ENCODE measurements around the gene CUL9.

CUL9 gene

DNA sequence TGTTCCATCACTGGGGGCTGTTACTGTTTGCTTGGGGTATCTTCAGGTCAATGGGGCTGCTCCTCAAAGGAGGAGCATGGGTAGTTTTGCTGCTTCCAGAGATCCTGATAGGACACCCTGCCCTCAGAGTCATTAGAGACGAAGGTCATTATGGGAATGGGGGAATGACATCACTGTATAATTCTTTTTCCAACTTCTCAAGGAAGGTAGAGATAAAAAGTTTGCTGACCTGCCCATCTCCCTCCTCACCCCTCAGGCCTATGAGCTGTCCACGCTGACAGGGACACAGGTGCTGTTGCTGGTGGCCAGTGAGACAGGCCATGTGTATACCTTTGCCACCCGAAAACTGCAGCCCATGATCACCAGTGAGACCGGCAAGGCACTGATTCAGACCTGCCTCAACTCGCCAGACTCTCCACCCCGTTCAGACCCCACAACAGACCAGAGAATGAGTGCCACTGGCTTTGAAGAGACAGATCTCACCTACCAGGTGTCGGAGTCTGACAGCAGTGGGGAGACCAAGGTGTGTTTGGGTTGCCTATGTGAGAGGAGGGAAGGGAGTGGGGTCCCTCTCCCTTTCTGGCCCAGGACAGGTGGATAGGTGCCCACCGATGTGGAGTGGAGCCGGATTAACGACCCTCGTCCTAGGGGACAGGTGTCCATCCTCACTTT, 8.3 kb upstream of the CUL9 start:
- DNase-seq (ENCODE audit: low read depth): no peak

DNA sequence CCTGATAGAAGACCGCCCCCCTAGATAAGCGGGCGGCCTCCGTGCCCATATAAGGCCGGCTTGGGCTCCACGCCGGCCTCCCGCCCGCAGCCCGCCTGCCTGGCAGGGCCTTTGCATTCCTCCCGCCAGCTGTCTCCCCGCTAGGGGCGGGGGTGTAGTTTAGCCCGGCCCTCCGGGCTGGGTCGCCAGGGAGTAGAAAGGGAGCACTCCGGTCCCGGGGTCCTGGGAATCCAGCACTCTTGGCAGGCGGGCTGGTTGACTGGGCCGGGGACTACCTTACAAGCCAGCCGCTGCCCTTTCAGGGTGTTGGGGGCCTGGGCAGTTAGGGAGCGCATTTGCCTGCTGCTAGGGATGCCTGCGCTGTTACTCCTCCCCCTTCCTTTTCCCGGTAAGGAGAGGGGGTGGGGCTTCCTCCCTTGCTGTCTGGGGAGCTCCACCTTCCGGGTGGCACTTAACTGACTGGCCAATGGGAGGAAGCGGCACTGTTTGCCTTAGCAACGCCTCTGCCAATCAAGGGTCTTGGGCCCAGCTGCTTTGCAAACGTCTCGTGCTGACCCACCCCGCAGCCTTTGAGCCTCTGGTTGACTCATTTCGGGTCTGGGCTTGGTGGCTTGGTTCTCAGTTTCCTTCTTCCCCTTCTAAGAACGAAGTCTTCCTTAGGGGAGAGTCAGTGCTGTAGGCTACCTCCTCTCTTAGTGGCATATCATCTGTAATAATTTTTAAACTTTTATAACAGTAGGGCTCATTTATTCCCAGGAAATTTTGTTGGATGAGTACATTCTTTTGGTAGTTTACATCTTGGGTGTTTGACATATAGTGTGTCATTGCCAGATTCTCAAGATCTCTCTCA, 7.5 kb upstream of the CUL9 start:
- DNase-seq (ENCODE audit: low read depth): peak; percentile 95

DNA sequence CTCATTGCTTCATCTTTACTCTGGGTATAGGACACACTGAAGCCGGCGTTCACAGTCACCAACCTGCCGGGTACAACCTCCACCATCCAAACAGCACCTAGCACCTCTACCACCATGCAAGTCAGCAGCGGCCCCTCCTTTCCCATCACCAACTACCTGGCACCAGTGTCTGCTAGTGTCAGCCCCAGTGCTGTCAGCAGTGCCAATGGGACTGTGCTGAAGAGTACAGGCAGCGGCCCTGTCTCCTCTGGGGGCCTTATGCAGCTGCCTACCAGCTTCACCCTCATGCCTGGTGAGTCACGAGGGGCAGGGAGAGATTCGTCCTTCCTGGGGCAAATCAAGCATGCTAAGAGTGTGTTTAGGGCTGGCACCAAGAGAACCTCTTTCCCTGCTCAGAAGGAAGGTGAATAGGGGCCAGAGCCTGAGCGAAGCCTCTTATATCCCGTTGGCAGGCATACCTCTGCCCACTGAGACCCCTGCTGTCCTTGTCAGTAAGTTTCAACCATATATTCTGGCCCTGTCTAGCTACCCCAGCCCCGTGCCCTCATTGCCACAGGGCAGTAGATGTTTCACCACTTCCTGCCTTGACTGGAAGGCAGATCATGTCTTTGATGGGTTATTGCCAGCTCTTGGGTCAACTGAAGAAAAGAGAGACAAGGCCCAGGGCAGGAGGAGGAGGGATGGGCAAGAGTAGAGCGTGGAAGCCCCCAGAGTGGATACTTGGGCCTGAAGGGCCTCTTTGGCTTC, 6.1 kb upstream of the CUL9 start:
- no peak for DNase-seq (ENCODE audit: low read depth)

DNA sequence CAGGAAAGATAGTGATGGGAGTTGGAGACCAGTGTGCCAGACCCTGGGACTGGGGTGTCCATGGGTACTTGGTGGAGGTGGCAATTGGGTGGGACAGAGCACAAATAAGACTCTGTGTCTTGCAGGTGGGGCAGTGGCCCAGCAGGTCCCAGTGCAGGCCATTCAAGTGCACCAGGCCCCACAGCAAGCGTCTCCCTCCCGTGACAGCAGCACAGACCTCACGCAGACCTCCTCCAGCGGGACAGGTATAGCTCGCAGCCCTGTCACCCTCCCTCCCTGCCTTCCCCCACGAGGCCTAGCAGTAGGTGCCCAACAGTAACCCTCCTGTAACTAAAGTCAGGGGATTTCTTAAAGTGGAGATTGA, 5.6 kb upstream of the CUL9 start:
- no peak for DNase-seq (ENCODE audit: low read depth)

DNA sequence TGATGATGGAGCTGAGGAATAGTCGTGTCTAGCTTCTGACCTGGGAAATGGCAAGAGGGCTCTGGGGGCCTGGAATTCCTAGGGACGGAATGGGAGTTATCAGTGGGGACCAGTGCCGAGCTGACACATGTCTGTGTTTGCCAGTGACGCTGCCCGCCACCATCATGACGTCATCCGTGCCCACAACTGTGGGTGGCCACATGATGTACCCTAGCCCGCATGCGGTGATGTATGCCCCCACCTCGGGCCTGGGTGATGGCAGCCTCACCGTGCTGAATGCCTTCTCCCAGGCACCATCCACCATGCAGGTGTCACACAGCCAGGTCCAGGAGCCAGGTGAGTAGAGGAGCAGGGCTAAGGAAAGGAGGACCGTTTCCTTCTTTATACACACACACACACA, 3.8 kb upstream of the CUL9 start:
- no peak for DNase-seq (ENCODE audit: low read depth)

DNA sequence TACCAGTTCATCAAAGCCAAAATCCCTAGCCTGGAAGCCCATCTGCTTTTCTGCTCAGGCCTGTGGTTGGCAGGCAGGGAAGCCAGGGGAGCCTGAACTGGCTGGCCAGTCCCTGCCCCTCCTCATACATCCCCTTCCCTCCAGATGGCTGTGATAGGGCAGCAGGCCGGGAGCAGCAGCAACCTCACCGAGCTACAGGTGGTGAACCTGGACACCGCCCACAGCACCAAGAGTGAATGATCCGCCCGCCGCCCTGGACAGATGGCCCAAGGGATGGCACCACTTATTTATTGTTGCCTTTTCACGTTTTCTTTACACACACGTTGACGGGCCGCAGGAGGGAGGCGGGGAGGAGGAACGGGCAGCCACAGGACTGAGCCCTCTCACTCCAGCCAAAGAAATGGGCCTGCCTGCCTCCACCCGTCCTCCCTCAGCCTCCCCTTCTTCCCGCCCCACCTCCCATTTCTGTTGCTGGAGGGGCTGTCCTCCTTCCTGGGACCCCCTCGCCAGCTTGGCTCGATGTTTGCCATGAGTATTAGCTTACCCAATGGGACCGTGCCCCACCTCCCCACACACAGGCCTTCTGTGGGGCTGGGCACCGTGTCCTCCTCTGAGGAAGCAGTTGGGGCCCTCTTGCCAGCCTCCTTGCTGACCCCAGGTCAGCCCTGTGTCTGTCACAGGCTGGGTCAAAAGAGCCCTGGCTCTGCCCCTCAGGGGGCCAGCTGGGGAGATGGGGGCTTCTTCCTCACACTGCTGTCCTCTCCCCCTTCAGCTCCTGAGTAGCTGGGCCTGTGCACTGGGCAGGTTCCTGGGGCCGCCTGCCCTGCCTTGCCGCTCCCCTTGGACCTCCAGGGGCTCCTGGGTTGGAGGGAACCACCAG, 2.8 kb upstream of the CUL9 start:
- DNase-seq (ENCODE audit: low read depth): no peak

DNA sequence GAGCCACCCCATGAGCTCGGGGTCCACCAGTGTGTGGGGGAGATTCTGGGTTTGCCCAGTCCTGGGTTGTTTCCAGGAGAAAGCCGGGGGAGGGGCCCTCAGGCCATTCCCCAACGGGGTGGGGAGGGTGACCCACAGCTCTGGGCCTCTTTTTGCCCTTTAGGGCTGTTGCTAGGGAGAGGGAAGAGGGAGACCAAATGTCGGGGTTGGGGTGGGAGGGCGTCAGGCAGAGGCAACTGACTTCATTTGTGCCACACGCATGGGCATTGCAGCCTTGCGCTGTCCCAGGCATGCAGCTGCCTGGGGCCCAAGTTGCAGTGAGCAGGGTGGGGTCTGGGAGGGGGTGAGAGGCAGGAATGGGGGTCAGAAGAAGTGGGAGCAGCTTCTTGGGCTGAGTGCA, 1.9 kb upstream of the CUL9 start:
- DNase-seq (ENCODE audit: low read depth): no peak

DNA sequence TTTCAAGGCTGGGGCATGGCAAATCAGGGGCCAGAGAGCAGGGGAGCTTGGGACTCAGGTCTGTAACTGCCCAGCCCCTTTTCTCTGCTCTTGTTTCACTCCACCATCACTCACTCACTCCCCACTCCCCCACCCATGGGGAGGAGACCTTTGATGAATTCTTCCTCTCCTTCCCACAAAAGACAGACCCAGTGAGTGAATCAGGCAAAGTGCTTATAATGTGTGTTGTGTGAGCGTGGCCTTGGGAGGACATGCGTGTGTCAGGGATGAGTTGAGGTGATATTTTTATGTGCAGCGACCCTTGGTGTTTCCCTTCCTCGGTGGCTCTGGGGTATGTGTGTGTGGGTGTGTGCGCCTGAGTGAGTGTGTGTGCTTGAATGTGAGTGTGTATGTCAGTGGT, 1.0 kb upstream of the CUL9 start:
- DNase-seq (ENCODE audit: low read depth): no peak

DNA sequence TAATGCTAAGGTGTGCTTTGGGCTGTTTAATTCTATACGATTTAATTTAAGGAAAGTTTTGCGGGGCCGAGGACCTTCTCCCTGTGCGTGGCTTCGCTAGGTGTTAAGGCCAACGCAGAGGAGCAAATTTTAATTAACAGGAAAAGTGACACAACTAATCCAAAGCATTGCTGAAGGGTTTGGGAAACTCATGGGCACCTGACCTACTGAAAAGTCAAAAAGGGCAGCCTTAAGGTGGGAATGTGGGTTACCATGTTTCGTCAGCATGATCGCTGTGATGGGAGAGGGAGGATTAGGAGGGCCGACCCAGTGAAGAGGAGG, 415 bp upstream of the CUL9 start:
- DNase-seq (ENCODE audit: low read depth): no peak

DNA sequence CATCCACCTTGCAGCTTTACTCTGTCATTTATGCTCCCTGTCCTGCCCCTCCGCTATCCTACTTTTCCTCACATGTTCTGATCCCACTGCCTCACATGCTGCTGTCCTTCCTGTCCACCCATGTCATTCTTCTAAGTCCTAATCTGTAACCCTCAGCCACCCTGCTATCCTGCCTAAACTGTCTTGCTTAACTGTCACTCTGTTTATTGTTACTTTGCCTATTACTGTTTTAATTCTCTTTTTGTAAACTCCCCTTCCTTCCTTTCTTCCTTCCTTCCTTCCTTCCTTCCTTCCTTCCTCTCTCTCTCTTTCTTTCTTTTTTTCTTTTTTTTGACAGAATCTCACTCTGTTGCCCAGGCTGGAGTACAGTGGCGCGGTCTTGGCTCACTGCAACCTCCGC, 1.4 kb downstream of the CUL9 start:
- no peak for DNase-seq (ENCODE audit: low read depth)

DNA sequence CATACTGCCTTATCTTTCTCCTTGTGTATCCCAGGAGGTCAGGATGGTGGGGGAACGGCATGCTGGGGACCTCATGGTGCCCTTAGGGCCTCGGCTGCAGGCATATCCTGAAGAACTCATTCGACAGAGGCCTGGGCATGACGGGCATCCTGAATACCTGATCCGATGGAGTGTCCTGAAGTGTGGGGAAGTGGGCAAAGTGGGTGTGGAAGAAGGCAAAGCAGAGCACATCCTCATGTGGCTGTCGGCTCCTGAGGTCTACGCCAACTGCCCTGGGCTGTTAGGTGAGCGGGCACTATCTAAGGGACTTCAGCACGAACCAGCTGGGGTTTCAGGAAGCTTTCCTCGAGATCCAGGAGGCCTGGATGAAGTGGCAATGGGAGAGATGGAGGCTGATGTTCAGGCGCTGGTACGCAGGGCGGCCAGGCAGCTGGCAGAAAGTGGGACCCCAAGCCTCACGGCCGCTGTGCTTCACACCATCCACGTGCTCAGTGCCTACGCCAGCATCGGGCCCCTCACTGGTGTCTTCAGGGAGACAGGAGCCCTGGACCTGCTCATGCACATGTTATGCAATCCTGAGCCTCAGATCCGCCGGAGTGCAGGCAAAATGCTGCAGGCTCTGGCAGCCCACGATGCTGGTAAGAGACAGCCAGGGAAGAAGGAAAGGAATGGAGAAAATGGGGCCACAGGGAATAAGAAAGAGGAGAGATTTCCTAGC, 2.4 kb downstream of the CUL9 start:
- no peak for DNase-seq (ENCODE audit: low read depth)

DNA sequence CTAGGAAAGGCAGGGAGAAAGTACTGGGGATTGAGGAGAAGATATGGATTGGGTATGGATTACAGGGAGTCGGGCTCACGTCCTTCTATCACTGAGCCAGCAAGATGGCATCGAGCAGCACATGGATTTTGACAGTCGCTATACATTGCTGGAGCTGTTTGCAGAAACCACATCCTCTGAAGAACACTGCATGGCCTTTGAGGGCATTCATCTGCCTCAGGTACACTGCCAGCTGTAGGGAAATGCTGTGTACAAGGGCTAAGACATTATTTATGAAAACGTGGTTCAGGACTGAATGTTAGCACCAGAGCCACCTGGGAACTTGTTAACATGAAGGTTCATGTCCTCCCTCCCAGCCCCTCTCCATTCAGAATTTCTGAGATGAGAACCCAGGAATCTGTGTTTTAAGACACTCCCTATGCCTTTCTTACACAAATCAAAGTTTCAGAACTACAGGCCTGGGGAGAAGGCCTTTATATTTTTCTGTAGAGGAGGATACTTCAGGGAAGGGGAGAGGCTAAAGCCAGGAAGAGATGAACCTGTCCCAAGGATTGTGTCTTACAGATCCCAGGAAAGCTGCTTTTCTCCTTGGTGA, 3.5 kb downstream of the CUL9 start:
- no peak for DNase-seq (ENCODE audit: low read depth)

DNA sequence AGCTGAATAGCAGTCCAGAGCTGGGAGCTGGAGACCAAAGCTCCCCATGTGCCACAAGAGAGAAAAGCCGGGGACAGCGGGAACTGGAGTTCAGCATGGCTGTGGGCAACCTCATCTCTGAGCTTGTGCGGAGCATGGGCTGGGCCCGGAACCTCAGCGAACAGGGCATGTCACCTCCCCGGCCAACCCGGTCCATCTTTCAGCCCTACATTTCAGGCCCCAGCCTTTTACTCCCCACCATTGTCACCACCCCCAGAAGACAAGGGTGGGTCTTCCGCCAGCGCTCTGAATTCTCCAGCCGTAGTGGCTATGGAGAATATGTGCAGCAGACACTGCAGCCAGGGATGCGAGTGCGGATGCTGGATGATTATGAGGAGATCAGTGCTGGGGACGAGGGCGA, 4.0 kb downstream of the CUL9 start:
- DNase-seq (ENCODE audit: low read depth): no peak

DNA sequence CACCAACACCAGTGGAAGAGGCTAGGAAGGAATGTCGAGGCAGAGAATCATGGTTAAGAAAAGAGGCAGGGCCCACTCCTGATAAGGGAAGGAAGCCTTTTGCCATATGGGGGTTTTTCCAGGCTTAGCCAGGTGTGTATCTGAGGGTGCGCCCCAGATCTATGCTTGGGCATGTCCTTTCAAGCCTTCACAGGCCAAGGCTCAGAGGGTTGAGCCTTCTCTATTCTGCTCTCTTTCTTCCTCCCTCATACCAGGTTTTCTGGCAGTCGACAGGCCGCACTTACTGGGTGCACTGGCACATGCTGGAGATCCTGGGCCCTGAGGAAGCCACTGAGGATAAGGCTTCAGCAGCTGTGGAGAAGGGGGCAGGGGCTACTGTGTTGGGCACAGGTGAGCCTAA, 4.7 kb downstream of the CUL9 start:
- no peak for DNase-seq (ENCODE audit: low read depth)

DNA sequence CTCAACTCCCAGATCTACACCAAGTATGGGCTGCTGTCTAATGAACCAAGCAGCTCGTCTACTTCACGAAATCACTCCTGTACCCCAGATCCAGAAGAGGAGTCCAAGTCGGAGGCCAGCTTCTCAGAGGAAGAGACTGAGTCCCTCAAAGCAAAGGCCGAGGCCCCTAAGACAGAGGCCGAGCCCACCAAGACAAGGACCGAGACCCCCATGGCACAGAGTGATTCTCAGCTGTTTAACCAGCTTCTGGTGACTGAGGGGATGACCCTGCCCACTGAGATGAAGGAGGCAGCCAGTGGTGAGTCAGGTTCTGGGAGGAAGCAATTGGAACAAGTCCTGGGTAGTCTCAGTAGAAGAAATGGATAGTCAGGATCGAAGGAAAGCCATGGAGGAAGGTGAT, 5.8 kb downstream of the CUL9 start:
- DNase-seq (ENCODE audit: low read depth): no peak

DNA sequence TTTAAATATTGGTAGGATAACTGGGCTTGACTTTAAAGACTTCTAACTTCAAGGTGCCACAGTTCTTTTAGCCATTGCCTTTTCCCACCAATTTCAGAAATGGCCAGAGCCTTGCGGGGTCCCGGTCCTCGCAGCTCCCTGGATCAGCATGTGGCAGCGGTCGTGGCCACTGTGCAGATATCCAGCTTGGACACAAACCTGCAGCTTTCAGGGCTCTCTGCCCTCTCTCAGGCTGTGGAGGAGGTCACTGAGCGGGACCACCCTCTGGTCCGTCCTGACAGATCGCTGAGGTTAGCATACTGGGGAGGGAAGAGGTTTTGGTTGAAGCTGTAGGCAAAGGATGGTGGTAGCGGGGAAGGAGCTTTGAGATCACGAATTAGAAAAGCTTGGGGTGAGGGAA, 6.4 kb downstream of the CUL9 start:
- DNase-seq (ENCODE audit: low read depth): no peak

DNA sequence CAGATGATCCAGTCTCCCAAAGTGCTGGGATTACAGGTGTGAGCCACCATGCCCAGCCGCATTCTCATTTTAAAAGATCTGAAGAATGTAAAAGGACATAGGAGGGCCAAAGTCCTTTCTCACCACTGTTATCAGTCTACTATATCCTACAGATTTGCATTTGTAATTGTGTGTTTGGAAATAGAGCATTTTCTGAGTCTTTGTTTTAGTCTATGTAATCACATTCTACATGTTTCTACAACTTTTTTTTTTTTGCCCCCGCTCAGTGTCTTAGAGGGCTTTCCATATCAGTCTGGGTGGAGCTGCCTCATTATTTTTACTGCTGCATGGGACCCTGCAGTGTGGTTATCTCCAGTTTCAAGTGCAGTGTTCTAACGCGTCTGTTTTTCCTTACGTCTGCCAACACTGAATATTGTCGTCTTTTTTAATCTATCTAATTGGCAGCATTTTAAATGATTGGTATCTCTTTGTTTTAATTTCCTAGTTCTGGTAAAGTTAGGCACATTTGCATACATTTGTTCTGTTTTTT, 7.8 kb downstream of the CUL9 start:
- no peak for DNase-seq (ENCODE audit: low read depth)

DNA sequence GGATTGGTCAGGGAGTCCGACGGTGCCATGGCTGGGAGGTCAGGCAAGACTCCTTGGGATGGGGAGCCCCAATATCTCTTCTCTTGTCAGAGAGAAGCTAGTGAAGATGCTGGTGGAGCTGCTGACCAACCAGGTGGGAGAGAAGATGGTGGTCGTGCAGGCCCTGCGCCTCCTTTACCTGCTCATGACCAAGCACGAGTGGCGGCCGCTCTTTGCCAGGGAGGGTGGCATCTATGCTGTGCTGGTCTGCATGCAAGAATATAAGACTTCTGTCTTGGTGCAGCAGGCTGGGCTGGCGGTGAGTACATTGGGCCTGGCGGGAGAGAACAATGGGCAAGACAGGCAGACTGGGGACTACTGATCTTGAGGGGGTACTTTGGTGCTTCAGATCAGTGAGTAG, 10.9 kb downstream of the CUL9 start:
- no peak for DNase-seq (ENCODE audit: low read depth)

DNA sequence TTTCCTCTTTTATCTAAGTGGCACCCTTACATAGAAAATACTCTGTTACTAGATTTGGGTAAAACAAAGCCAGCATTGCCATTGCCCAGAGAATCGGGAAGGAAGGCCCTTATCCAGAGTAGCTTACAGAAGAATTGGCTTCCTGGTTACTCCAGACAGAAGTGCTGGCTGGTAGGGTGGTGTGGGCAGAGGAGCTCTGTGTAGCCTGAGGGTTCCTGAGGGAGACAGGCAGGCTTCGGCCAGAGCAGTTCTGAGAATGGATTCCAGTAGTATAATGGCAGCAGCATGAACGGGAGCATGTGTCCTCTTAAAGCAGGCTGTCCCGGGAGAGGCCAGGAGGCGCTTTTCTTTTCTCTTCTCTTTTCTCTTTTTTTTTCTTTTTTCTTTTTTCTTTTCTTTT, 11.9 kb downstream of the CUL9 start:
- no peak for DNase-seq (ENCODE audit: low read depth)

DNA sequence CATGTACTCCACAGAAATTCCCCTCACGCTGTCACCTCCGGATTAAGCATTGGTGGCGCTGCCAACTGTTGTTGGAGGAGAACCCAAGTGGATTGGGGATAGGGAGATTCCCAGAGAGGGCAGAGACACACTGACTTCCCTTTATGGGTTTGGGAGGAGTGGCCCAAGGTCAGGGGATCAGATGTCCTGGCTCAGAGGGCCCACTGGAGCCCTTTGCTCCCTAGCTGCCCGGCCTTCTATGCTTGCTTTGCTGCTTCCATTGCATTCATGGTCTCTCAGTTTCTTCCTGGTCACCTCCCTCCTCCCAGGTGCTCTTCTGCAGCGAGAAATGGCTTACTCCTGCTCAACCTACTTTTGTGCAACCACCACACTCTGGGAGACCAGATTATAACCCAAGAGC, 14.3 kb downstream of the CUL9 start:
- no peak for DNase-seq (ENCODE audit: low read depth)

DNA sequence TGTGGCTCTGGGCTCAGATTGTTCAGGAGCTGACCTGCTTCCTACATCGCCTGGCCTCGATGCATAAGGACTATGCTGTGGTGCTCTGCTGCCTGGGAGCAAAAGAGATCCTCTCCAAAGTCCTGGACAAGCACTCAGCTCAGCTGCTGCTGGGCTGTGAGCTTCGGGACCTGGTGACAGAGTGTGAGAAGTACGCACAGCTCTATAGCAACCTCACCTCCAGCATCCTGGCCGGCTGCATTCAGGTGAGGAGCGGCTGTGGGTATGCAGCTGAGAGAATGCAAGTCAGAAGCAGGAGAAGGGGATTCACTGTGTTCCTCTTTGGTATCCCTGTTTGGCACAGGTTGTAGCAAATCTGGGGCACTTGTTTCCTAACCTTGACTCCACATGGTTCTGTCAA, 17.9 kb downstream of the CUL9 start:
- no peak for DNase-seq (ENCODE audit: low read depth)

Measured in HS-5 (cell line).